NCI-H2227 (cell line): ENCODE data around the gene CCL14.
A peak's percentile ranks its signal among the peaks of the same experiment; 100 is the strongest.
"Not testable (repeated sequence)": the region's sequence is repeated elsewhere in the genome, so short reads cannot be mapped to it uniquely, and the experiment has no call there.

Experiments used
- DNase-seq: peaks from one replicate; lab custom pipeline; 2025; ENCODE audit not compliant: unreplicated experiment; lab: John Stamatoyannopoulos, UW

Gene CCL14

DNA sequence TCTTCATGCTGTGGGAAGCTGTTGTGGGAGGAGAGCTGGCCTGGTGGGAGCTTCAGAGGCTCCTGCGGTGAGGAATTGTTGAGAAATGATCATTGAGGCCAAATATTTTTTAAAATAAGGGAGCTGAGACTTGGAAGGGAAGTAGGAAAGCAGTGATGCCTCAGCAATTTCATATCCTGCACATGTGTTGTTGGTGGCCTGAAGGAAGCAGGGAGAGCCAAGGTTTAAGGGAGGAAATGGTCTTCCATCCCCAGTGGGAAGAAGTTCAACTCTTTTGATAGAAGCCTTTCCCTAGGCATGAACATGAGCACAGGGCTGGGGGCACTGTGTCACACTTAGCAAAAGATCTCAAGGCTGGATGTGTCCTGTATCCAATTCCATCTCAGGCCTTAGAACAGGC lies at the start of gene CCL14:
Gene CCL14, minus strand, starts transcription at position 87 of the 400 bp plus-strand sequence. Its CDS starts 80 bp downstream, at position 7.
- no peak for DNase-seq

DNA sequence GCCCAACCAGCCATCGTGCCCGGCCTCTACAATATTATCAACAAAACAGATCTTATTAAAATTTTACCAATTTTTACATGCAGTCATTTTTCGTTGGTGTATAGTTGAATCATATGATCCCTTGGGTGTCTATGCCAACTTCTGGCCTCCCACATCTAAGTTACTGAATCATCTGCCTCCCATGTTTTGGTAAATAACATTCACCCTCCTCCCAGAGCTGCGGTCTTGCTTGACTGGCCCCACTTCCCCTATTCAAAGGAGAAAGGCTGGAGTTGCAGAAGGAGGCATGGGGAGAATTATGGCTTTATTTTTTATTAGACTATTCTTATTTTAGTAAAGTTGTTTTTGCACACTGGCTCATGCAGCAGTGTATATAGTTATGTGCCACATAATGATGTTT lies 49.7 kb upstream of the CCL14 start:
- no peak for DNase-seq

GRCh38 chr17:36034127-36034526 lies 47.6 kb upstream of the CCL14 start:
- DNase-seq: no peak

DNA sequence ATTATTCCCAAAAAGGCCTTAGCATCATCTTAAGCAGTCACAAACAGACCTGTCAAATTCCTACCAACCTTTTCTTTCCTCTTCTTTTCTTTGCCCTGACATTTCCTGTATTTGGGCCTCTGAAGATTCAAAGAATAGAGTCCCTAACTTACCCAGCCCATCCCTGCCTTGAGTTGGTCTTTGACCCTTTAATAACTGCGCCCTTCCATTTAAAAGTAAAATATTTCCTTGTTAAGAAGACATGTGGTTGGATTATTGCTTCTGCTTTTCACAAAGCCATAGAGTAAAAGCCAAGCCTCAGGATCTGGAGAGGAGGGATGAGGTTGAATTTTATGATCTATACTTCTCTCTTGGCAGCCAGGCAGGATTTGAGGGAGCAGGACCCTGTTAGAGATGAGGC lies 44.4 kb upstream of the CCL14 start:
- DNase-seq: no peak

DNA sequence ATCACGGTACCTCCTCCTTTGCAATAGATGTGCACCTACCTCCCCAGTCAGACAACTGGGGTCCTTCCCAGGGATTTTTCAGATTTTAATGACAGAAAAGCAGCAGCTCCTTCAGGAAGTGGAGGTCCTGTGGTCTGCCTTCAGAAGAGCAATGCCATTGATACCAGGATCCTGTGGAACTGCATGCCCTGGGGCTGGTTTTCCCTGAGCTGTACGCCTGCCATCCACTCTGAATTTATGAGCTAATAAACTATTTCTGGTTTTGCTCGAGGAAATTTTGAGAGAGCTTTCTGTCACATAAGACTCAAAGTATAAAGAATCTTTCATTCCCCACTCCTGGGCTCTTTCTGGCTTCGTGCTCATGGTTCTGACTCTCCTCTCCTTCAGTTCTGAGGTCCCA lies 41.2 kb upstream of the CCL14 start:
- DNase-seq: no peak

DNA sequence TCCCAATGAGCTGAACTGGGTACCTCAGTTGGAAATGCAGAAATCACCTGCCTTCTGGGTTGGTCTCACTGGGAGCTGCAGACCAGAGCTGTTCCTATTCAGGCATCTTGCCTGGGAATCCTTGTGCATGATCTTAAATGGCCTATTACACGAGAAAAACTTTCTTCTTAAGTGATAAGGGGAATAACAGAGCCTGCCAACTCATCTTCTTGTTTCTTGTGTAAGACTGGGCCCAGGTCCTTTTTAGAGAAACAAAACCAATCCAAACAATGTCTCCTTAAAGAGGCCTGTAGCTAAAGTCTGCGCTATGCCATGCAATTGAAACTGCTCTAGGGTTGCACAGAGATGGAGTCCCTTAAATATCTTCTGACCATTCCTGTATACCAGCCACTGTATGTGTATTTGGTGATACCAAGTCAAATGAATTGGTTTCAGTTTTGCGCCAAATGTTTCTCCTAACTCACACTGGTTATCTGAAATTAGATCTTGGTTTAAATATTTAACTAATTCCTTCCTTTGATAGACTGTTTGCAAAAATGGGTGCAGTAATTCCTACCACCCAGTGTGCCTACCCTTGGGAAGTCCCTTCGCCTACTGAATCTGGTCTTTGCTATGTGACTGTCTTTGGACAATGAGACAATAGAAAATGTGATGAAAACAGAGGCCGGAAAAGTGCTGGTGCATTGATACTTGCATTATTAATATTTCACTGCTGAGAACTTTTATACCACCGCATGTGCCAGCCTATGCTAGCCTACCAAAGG lies 37.8 kb upstream of the CCL14 start:
- DNase-seq: no peak

DNA sequence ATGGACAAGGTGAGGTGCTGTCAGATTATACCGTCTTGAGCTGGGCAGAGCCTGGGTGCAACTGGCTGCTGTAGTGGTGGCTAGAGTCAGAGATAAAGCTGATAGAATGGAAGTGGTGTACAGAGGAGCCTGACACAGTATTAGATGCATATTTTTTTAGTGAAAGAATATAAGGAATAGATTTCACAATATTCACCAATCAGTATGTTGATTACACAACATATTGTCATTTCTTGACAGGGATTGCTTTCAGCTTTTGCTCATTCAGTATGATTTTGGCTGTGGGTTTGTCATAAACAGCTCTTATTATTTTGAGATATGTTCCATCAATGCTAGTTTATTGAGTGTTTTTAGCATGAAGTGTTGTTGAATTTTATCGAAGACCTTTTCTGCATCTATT lies 32.9 kb upstream of the CCL14 start:
- DNase-seq: no peak

DNA sequence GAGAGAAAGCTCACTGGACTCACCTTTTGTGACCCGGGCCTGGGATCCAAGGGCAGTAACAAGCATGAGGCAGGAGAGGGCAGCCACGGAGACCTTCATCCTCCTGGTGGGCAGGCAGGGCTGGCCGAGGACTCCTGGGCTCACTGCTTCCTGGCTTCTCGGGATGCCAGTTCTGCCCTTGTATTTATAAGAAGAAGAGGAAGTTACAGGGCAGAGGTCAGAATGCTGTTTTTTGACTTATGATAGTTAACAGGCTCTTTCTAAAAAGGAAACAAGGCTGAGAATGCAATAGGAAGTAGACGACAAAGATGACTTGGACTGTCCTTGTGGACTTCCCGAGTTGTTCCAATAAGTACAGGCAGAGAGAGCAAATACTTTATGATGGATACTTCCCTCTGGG lies 31.3 kb upstream of the CCL14 start, which contains the start of gene CCL23:
Gene CCL23, minus strand, starts transcription at position 174 of the 400 bp plus-strand sequence. Its CDS starts 75 bp downstream, at position 99.
- DNase-seq: no peak

DNA sequence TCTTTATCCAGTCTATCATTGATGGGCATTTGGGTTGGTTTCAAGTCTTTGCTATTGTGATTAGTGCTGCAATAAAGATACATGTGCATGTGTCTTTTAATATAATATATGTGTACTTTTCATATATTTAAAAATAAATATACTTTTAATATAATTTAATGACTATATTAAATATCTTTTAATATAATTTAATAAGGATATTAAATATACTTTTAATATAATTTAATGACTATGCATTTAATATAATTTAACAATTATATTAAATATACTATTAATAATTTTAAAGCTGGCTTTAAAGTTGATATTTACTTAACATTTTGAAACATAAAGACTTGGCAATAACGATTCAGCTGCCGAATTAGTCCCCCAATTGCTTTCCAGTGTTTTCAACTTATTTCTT lies 30.0 kb upstream of the CCL14 start:
- no peak for DNase-seq

- DNase-seq: not testable (repeated sequence)
Observed at GRCh38 chr17:36015895-36016294, 29.4 kb upstream of the CCL14 start.

GRCh38 chr17:36014946-36015345 lies 28.4 kb upstream of the CCL14 start:
- no peak for DNase-seq

DNA sequence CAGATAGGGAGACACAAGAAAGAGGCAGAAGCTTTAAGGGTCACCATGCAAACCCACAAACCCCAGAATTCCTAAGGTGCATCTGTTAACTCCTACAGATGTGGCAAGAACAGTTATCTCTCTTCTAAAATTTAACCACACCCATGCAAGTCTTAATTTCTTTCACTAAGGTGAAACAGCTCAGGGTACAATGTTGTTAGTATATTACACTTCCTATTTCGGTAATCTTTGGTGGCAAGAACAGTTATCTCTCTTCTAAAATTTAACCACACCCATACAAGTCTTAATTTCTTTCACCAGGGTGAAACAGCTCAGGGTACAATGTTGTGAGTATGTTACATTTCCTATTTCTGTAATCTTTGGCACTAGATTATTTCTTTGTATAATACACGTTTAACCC lies 24.7 kb upstream of the CCL14 start:
- no peak for DNase-seq

GRCh38 chr17:36008998-36009665 lies 22.6 kb upstream of the CCL14 start:
- peak; percentile 1 for DNase-seq

DNA sequence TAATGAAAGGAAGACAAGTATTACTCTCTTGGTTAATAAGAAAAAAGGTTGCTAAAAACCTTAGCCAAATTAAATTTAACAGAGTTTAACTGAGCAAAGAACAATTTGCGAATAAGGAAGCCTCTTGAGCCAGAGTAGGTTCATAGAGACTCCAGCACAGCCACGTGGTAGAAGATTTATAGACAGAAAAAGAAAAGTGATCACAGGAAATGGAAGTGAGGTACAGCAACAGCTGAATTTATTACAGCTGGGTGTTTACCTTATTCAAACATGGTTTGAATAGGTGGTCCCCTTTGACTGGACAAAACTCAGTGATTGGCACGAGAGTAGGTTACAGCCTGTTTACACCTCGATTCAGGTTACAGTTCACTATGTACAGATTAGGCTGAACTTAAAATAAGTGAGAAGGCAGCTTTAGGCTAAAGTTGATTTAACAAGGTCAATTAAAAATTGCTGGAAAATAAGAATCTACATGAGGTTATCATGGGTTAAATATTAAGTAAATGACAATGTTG lies 18.1 kb upstream of the CCL14 start:
- no peak for DNase-seq

- no peak for DNase-seq
Observed at GRCh38 chr17:36002631-36003030, 16.1 kb upstream of the CCL14 start.

DNA sequence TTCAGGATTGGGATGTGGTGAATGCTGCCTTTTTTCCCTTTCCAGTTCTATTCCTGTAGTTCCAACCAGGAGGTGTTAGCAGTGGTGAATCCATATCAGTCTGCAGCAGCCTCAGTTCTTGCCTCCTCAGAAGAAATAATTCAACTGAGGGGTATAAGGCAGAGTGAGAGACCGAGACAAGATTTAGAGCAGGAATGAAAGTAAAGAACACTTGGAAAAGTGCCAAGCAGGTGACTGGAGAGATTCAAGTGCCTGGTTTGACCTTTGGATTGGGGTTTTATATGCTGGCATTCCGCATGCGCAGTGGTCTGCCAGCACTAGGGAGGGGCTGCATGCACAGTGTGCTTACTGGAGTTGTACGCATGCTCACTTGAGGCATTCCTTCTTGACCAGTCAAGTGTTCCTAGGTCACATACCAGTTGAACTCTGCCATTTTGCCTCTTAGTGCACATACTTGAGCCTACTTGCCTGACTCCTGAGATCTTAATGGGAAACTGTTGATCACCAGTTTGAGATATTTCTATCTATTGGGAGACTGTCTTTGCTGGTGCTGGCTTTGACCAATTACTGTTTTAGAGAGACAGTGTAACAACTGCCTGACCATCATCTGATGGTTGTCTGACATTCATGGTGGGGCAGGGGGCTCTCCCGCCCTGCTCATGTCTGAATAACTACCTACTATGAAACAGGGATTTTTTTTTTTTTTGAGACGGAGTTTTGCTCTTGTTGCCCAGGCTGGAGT lies 15.5 kb upstream of the CCL14 start:
- DNase-seq: no peak

DNA sequence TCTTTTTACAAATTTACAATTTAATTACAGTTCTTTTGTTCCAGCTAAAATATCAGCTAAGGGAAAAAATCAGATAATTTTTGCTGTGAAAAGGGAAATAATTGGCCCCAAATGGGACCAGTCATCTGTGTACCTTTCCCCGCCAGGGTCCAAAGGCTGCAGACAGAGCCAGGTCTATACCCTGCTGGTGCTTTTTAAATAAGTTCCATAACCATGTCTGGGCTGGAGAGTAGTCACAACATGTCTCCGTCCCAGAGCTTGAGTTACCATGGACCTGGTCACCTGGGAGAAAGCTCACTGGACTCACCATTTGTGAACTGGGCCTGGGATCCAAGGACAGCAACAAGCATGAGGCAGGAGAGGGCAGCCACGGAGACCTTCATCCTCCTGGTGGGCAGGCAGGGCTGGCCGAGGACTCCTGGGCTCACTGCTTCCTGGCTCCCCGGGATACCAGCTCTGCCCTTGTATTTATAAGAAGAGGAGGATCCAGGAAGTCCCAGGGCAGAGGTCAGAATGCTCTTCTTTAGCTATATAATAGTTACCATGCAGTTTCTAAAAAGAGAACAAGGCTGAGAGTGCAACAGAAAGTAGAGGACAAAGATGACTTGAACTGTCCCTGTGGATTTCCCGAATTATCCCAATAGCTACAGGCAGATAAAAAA lies 14.7 kb upstream of the CCL14 start, which contains the start of gene CCL15:
Gene CCL15, minus strand, starts transcription at position 444 of the 662 bp plus-strand sequence. Its CDS starts 61 bp downstream, at position 383.
- DNase-seq: no peak

- no peak for DNase-seq
Observed at GRCh38 chr17:36000732-36001109, 14.2 kb upstream of the CCL14 start.

DNA sequence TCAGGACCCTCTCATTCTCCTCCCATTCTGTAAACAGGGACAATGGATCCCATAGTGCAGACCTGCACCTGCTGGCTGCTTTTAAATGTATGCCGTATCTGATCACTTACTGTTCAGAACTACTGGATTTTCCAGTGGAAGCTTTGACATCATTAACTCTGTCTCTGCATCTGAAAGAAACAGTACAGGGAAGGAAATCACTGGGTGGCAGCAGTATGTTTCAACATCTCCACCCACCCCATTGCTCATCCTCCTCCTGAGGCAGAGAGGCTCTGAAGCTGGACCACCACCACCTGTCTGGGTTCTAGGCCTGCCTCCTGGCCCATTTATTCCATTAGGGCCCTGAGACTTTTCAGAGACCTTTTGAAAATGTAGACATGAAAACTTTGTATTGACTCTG lies 12.2 kb upstream of the CCL14 start:
- no peak for DNase-seq

DNA sequence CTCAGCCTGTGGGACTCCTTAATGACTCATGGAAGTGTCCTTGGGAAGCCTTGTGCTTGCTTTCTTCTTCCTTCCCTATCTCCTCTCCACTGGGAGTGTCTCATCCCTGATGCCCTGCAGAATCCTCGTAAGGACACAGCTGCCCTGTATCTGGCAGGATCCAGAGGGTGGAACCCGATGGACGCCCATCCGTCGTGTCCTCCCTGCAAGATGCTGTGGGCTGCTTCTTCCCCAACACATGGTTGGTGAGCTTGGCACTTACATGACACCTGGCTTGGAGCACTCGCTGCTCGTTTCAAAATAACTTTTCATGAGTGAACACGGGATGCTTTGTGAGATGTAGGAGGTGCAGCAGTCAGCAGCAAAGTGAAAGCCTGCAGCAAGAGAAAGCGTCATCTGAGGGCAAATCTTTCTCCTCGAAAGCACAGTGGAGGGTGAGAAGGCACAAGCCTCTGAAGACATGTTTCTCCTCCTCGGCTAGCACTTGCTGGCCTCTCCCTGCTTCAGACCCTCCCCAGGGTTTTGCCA lies 11.6 kb upstream of the CCL14 start:
- no peak for DNase-seq

GRCh38 chr17:35995346-35995745 lies 8.8 kb upstream of the CCL14 start:
- DNase-seq: not testable (repeated sequence)
